H9 (cell line): ENCODE data around the gene TSPAN18. TPM values are rescaled to one million over a fixed set of nuclear protein-coding genes. Genes with fewer than 3 reads are reported as not detected.

Experiments used
- DNase-seq: peaks from one replicate; pipeline ENCODE4 v3.0.0-alpha.2; 2017
- H2AFZ ChIP-seq: one replicate; pipeline ENCODE4 v1.6.1; 2013; ENCODE audit warnings: mild to moderate bottlenecking, low read length, control low read depth, moderate library complexity
- H2AK5ac ChIP-seq: 2 replicates; pipeline ENCODE4 v1.6.1; 2013; ENCODE audit warnings: low read length, control low read depth, mixed read lengths; ENCODE audit not compliant: insufficient read length
- H2BK120ac ChIP-seq: one replicate; pipeline ENCODE4 v1.6.1; 2013; ENCODE audit warnings: low read depth, mild to moderate bottlenecking, low read length, control low read depth, inconsistent platforms; ENCODE audit not compliant: poor library complexity, severe bottlenecking
- H2BK12ac ChIP-seq: 2 replicates; pipeline ENCODE4 v1.6.1; 2013; ENCODE audit warnings: low read length, control low read depth, mixed read lengths, low read depth; ENCODE audit not compliant: insufficient read length
- H2BK15ac ChIP-seq: 2 replicates; pipeline ENCODE4 v1.6.1; 2013; ENCODE audit warnings: low read depth, low read length, control low read depth
- H2BK20ac ChIP-seq: one replicate; pipeline ENCODE4 v1.6.1; 2013; ENCODE audit warnings: low read depth, mild to moderate bottlenecking, low read length, control low read depth, inconsistent platforms; ENCODE audit not compliant: poor library complexity, severe bottlenecking
- H2BK5ac ChIP-seq: 2 replicates; pipeline ENCODE4 v1.6.1; 2013; ENCODE audit warnings: low read length, control low read depth, mixed read lengths; ENCODE audit not compliant: insufficient read length
- H3K14ac ChIP-seq: 2 replicates; pipeline ENCODE4 v1.6.1; 2013; ENCODE audit warnings: low read length, control low read depth; ENCODE audit not compliant: insufficient read depth
- H3K18ac ChIP-seq: 2 replicates; pipeline ENCODE4 v1.6.1; 2013; ENCODE audit warnings: low read depth, mild to moderate bottlenecking, mixed read lengths, low read length, control low read depth; ENCODE audit not compliant: insufficient read length
- H3K23ac ChIP-seq: 2 replicates; pipeline ENCODE4 v1.6.1; 2013; ENCODE audit warnings: low read length, control low read depth, mixed read lengths, low read depth; ENCODE audit not compliant: insufficient read length
- H3K23me2 ChIP-seq: 2 replicates; pipeline ENCODE4 v1.6.1; 2013; ENCODE audit warnings: low read depth, mild to moderate bottlenecking, mixed read lengths, low read length, control low read depth; ENCODE audit not compliant: insufficient read length, poor library complexity, severe bottlenecking
- H3K27ac ChIP-seq: 2 replicates; pipeline ENCODE4 v1.5.1; 2013; ENCODE audit warnings: low read length, control low read depth, mixed read lengths, low read depth; ENCODE audit not compliant: insufficient read length
- H3K27me3 ChIP-seq: 2 replicates; pipeline ENCODE4 v1.6.1; 2013; ENCODE audit warnings: low read length, control low read depth, inconsistent platforms; ENCODE audit not compliant: insufficient read depth
- H3K4ac ChIP-seq: 2 replicates; pipeline ENCODE4 v1.6.1; 2013; ENCODE audit warnings: low read depth, mild to moderate bottlenecking, control low read depth, inconsistent platforms, low read length, moderate library complexity
- H3K4me1 ChIP-seq: 2 replicates; pipeline ENCODE4 v1.6.1; 2013; ENCODE audit warnings: low read length, control low read depth, inconsistent platforms; ENCODE audit not compliant: insufficient read depth
- H3K4me2 ChIP-seq: 2 replicates; pipeline ENCODE4 v1.6.1; 2013; ENCODE audit warnings: low read length, control low read depth, mixed read lengths; ENCODE audit not compliant: insufficient read length, insufficient read depth
- H3K56ac ChIP-seq: 2 replicates; pipeline ENCODE4 v1.6.1; 2013; ENCODE audit warnings: low read depth, mild to moderate bottlenecking, mixed read lengths, low read length, control low read depth; ENCODE audit not compliant: insufficient read length
- H3K79me1 ChIP-seq: 2 replicates; pipeline ENCODE4 v1.6.1; 2013; ENCODE audit warnings: low read depth, mild to moderate bottlenecking, moderate library complexity, low read length, control low read depth, inconsistent platforms; ENCODE audit not compliant: insufficient read depth, poor library complexity, severe bottlenecking
- H3K79me2 ChIP-seq: 2 replicates; pipeline ENCODE4 v1.6.1; 2013; ENCODE audit warnings: low read length, control low read depth, inconsistent platforms; ENCODE audit not compliant: insufficient read depth
- H3K9ac ChIP-seq: 2 replicates; pipeline ENCODE4 v1.6.1; 2013; ENCODE audit warnings: low read length, control low read depth, mixed read lengths; ENCODE audit not compliant: insufficient read length; ENCODE audit errors: extremely low read depth
- H3K9me3 ChIP-seq: one replicate; pipeline ENCODE4 v1.6.1; 2013; ENCODE audit warnings: low read depth, low read length, inconsistent platforms; ENCODE audit not compliant: control insufficient read depth
- H3T11ph ChIP-seq: one replicate; pipeline ENCODE4 v1.6.1; 2013; ENCODE audit warnings: mild to moderate bottlenecking, low read length, control low read depth, inconsistent platforms
- H4K20me1 ChIP-seq: one replicate; pipeline ENCODE4 v1.6.1; 2013; ENCODE audit not compliant: control insufficient read depth, insufficient read length, insufficient read depth
- H4K5ac ChIP-seq: 2 replicates; pipeline ENCODE4 v1.6.1; 2013; ENCODE audit warnings: low read depth, mild to moderate bottlenecking, mixed read lengths, low read length, control low read depth; ENCODE audit not compliant: insufficient read length
- H4K8ac ChIP-seq: replicated peaks from 2 replicates; pipeline ENCODE4 v1.6.1; 2013; ENCODE audit warnings: low read length, control low read depth, mixed read lengths, low read depth; ENCODE audit not compliant: insufficient read length
- H4K91ac ChIP-seq: 2 replicates; pipeline ENCODE4 v1.6.1; 2013; ENCODE audit warnings: low read depth, mild to moderate bottlenecking, moderate library complexity, mixed read lengths, low read length, control low read depth; ENCODE audit not compliant: insufficient read length
- H3K27ac Mint-ChIP-seq, 3 experiments: 2 replicates in 2 of 3; 3 replicates in 1 of 3; pipeline ENCODE4 v1.8.0; 2020 to 2021; ENCODE audit warnings: mixed read lengths in 3 of 3, mild to moderate bottlenecking in 1 of 3, moderate library complexity in 1 of 3
- H3K27me3 Mint-ChIP-seq: 2 replicates; pipeline ENCODE4 v1.8.0; 2021; ENCODE audit warnings: low read depth, mild to moderate bottlenecking, moderate library complexity, mixed read lengths
- H3K36me3 Mint-ChIP-seq, 3 experiments: 2 replicates in 2 of 3; 3 replicates in 1 of 3; pipeline ENCODE4 v1.8.0; 2020 to 2021; ENCODE audit warnings: low read depth in 3 of 3, mixed read lengths in 3 of 3; ENCODE audit not compliant: insufficient read depth in 1 of 3
- H3K4me1 Mint-ChIP-seq, 2 experiments: 2 replicates each; pipeline ENCODE4 v1.8.0; 2020; ENCODE audit warnings: mixed read lengths in 2 of 2
- H3K4me3 Mint-ChIP-seq, 2 experiments: 2 replicates in 1 of 2; 3 replicates in 1 of 2; pipeline ENCODE4 v1.8.0; 2020 to 2021; ENCODE audit warnings: mild to moderate bottlenecking in 2 of 2, mixed read lengths in 2 of 2, moderate library complexity in 1 of 2
- H3K9me3 Mint-ChIP-seq, 2 experiments: 2 replicates in 1 of 2; 3 replicates in 1 of 2; pipeline ENCODE4 v1.8.0; 2020; ENCODE audit warnings: mild to moderate bottlenecking in 2 of 2, mixed read lengths in 2 of 2, moderate library complexity in 1 of 2
- CTCF ChIP-seq: fragments of 200-600 bp; sonication (generic); conservative IDR thresholded peaks from 3 replicates; pipeline ENCODE4 v1.8.0; 2021; ENCODE audit warnings: antibody characterized with exemption, mild to moderate bottlenecking
- WGBS: extraction: QIAGEN DNeasy Blood & Tissue Kit; methylation state at CpG from one replicate; pipeline ENCODE4 v1.1.7; 2013; ENCODE audit warnings: missing lambda C conversion rate, low lambda C conversion rate, mixed read lengths; ENCODE audit not compliant: insufficient read length; ENCODE audit errors: extremely low coverage; 5-methylcytosine and 5-hydroxymethylcytosine counted together
- total RNA-seq: library from RNA; stranded (reverse); gene quantifications from 2 replicates; pipeline ENCODE4 v1.2.1, GENCODE V29; 2021

Gene TSPAN18
- total RNA-seq, 1 experiment from 2014 or later, result 25.3 TPM

GRCh38 chr11:44799012-44799411 is 72.2 kb downstream of the TSPAN18 start:
- H3K27ac ChIP-seq, result no peak overlapping the region
- no peaks in the 10 kb centered on the region for H3K9me3 Mint-ChIP-seq

More at GRCh38 chr11:44799012-44799411, 72.2 kb downstream of the TSPAN18 start:
- no peaks in the 10 kb centered on the region for H4K20me1 ChIP-seq
- H3K4me1 ChIP-seq, result peaks cover 10% of the 10 kb centered on the region; the same call in 1 of the 2 replicates
- H3K79me1 ChIP-seq, result no peaks in the 10 kb centered on the region
- H2BK20ac ChIP-seq, result no peak overlapping the region
- no peak overlapping the region for H2BK5ac ChIP-seq
- H3K4me2 ChIP-seq, result no peak overlapping the region
- no CpG with 5 or more reads among the region's 10 CpGs for WGBS
- no peak overlapping the region for H3K23ac ChIP-seq
- H3K27me3 ChIP-seq, result no peaks in the 10 kb centered on the region
- H4K8ac ChIP-seq, result no peak overlapping the region
- DNase-seq, result no peak
- no peak overlapping the region for H2BK15ac ChIP-seq
- Mint-ChIP-seq H3K27me3 (peaks cover 2% of the 10 kb centered on the region), H3K27ac (peak overlapping the region; percentile 3 to 86 (median 11); a peak in 4 of 7 replicates), H3K4me3 (peak overlapping the region; percentile 0 to 15; a peak in 2 of 5 replicates), H3K4me1 (peaks cover 74 to 76% of the 10 kb centered on the region in 2 experiments), H3K36me3 (no peaks in the 10 kb centered on the region; a peak in 1 of 7 replicates)
- no peaks in the 10 kb centered on the region for H3K23me2 ChIP-seq
- no peak overlapping the region for H2BK12ac ChIP-seq
- no peak overlapping the region for H3K4ac ChIP-seq
- no peak for TF ChIP-seq CTCF
- H3T11ph ChIP-seq, result no peak overlapping the region
- no peak overlapping the region for H3K56ac ChIP-seq
- no peaks in the 10 kb centered on the region for H3K9me3 ChIP-seq
- no peak overlapping the region for H3K18ac ChIP-seq
- H3K9ac ChIP-seq, result no peak overlapping the region
- H2BK120ac ChIP-seq, result no peak overlapping the region
- H2AK5ac ChIP-seq, result no peak overlapping the region
- H4K5ac ChIP-seq, result no peak overlapping the region
- peak overlapping the region; percentile 13; the same call in 1 of the 2 replicates for H3K14ac ChIP-seq
- no peak overlapping the region for H2AFZ ChIP-seq
- H3K79me2 ChIP-seq, result no peaks in the 10 kb centered on the region
- H4K91ac ChIP-seq, result no peak overlapping the region
